Cardiac septum (tissue), 1 donor: ENCODE measurements around the gene TMEM179. TPM values are rescaled to one million over a fixed set of nuclear protein-coding genes. Genes with fewer than 3 reads are reported as not detected.
"Not testable (repeated sequence)": the region's sequence is repeated elsewhere in the genome, so short reads cannot be mapped to it uniquely, and the experiment has no call there.

ENCODE experiments used
- DNase-seq: peaks from one replicate; pipeline ENCODE4 v3.0.0-alpha.2; 2020; ENCODE audit warnings: low spot score
- intact Hi-C: fragments of 100-400 bp; cut with DNase I; formaldehyde crosslinking; loops from one replicate; pipeline ENCODE4 v1.14.0; 2022
- total RNA-seq: library from RNA; stranded (reverse); fragmentation: NEBNext Ultra II Directional; extraction: Animal tissue kit (Norgen Biotek cat#: 25700); gene quantifications from one replicate; pipeline ENCODE4 v1.2.1, GENCODE V29; 2021
- donor health status: DM: no; HTN: no; CAD: no.

The TMEM179 gene
- total RNA-seq, 1 donor from 2014 or later = 0.89 TPM

- intact Hi-C loops = loop anchor here (5.0 kb wide), 1 partner anchor 502 kb away; the partner anchor contains the start of gene KIF26A
- DNase-seq = no peak
These were observed 34.9 kb upstream of the TMEM179 start for GRCh38 chr14:104639471-104639870.

GRCh38 chr14:104638927-104639450, 34.4 kb upstream of the TMEM179 start:
- intact Hi-C loops = loop anchor here (5.0 kb wide), 1 partner anchor 502 kb away; the partner anchor contains the start of gene KIF26A
- DNase-seq = no peak

DNA sequence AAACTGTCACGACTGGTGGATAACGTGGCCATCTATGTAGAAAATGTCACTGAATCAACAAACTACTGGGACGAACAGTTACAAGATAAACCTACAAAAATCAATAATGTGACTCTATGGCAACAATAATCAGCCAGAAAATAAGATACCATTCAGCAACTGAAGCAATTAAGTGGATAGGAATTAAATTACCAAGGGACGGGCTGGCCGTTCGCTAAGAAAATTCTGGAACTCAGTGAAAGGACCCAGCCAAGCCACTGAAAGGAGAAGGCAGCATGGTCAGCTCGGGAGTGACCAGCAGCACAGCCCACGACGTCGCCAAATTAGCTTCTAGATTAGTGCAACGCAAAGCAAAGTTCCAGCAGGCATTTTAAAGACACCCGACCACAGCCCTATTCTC, 33.6 kb upstream of the TMEM179 start:
- DNase-seq = no peak
- intact Hi-C loops = loop anchor here (5.0 kb wide), 1 partner anchor 501 kb away; the partner anchor contains the start of gene KIF26A

DNA sequence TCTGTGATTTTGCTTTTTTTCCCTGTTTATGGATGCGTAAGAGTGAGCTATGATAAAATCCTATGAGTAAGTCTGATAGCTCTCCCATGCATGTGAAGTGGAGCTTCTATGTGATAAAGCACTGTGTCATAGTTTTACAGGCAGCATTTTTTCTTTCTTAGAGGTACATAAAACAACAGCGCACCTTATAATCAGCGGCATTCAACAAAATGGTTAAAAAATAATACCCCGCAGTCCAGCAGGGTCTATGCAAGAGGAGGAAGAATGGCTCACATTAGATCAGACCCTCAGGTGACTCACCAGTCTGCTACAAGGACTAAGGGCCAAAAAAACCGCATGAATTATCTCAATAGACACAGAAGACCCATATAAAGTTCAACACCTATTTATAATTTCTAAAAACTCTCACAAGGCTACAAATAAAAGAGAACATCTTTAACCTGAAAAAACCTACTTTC, 33.0 kb upstream of the TMEM179 start:
- intact Hi-C loops = loop anchor here (5.0 kb wide), 1 partner anchor 500 kb away; the partner anchor contains the start of gene KIF26A
- DNase-seq = no peak

DNA sequence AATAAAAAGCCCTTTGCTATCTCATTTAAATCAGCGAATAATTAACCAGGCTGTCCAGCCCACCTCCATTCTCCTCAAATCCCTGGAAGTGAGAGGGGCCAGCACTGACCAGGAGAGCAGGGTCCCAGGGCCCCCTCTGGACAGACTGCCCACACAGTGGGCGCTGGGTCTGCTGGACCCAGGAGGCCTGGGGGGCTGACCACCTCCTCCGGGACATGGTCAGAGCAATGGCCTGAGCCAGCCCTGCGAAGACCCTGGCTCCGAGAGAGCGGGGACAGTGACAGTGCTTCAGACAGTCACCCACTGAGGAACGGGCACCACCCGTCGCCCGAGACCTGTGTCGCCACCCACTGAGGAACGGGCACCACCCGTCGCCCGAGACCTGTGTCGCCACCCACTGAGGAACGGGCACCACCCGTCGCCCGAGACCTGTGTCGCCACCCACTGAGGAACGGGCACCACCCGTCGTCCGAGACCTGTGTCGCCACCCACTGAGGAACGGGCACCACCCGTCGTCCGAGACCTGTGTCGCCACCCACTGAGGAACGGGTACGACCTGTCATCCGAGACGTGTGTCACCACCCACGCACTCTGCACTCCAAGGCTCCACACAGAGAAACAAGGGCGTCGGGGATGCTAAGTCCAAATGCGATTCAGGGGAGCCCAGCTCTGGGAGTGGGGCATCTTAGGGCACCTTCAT, 32.4 kb upstream of the TMEM179 start:
- intact Hi-C loops = loop anchor here (5.0 kb wide), 1 partner anchor 500 kb away; the partner anchor contains the start of gene KIF26A
- DNase-seq = not testable (repeated sequence)

- no peak for DNase-seq
- intact Hi-C loops = loop anchor here (5.0 kb wide), 1 partner anchor 499 kb away; the partner anchor contains the start of gene KIF26A
These were observed 31.6 kb upstream of the TMEM179 start for GRCh38 chr14:104636131-104636530.

DNA sequence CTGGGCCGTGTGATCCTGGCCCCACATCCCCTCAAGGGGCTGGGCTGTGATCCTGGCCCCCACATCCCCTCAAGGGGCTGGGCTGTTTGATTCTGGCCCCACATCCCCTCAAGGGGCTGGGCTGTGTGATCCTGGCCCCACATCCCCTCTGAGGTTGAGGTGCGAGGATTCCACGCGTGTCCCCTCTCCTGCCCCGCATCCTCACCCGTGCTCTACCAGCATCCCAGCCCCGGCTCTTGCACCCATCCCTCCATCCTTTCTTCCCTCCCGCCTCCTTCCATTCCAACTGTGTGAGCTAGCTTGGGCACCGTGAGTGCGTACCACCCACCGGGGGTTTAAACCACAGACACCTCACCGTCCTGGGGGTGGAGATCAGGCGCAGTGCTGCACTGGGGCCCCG, 31.1 kb upstream of the TMEM179 start:
- intact Hi-C loops = loop anchor here (5.0 kb wide), 1 partner anchor 498 kb away; the partner anchor contains the start of gene KIF26A
- DNase-seq = no peak

DNA sequence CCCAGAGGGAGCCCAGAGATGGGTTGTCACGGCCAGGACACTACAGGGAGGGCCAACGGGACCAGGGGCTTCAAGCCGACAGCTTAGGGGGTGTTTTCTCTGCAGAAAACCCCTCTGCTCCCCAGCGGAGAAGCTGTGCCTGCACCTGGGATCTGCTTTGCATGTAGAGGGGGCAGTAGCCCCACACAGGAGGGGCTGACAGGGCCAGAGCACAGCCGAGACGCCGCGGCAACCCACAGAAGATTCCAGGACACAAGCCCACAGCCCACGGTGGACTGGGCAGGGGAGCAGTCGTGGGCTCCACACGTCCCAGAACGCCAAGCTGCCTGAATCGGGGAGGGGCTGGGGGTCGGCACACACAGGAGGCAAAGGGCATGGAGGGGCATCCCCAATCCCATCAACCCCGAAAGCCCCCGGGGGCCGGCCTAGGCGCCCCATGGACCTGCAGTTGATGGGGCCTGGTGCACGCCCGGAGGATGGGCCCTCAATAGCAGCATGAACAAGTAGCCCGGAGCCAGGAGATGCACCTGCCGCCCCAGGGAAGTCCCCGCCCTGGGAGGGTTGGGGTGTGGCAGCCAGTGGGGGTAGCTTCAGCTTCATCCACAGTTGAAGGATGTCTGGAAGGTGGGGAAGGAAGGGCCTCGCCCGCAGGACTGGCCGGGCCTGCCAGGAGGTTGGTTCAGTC, 30.5 kb upstream of the TMEM179 start:
- intact Hi-C loops = loop anchor here (5.0 kb wide), 1 partner anchor 498 kb away; the partner anchor contains the start of gene KIF26A
- no peak for DNase-seq

DNA sequence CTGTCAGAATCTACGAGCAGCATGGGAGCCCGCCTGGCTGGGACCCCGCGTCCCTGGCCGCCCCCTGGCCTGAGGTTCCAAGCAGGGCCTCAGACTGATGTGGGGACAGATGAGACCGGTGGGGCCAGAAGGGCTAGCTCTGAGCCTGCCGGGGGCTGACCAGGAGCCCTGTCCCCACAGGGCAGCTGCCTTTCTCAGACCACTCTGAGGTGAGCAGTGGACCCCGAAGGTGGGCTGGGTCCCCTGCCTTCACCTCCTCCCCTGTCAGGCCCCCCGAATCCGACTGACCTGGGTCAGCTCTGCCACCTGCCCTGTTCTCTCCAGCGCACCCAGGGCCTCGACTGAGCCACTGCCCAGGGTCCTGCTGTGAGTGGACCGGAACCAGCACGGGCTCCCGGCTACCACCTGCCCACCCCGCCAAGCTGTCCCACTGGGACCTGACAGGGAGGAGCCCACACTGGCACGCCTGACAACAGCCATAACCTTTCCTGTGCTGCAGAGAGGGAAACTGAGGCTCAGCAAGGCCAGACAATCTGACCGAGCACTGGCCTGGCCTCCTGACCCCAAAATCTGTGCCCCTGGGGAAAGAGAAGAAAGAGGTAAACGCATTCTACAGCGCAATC, 29.7 kb upstream of the TMEM179 start:
- intact Hi-C loops = no loop called here
- no peak for DNase-seq

DNA sequence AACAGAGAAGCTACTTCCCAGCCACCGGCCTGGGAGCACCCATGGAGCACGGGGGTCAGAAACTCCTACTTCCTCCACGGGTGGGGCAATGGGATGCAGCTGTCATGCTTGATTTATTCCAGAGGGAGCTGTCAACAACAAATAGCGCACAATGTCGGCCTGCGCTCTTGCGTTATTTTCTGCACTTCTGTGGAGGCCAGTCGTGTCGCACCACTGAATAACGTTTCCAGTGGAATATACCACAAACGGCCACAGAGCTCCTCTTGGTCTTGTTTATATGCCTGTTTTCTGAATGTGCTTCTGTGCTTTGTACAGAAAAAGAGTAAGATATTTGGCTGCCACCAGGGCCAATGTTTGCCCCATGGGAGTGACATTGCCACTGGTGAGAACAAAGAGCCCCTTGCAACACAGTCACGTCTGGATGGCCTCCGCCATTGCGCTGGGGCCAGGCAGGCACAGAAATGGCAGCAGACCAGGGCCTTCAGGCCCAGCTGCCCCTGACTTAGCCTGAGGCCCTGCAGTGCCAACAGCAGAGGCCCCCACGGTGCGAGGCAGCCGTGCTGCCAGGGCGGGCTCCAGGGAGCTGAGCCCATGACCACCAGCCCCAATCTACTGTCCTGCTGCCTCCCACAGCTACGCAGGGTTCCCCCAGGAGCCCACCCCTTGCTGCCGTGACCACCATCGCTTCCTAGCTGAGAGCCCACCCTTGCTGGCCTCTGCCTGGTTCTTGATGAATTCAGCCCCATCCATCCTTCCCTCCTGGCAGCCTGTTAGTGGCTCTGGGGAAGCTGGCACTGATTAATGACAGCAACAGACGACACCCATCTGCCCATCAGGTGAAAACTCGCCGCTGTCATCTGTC, 28.9 kb upstream of the TMEM179 start:
- intact Hi-C loops = no loop called here
- DNase-seq = no peak

DNA sequence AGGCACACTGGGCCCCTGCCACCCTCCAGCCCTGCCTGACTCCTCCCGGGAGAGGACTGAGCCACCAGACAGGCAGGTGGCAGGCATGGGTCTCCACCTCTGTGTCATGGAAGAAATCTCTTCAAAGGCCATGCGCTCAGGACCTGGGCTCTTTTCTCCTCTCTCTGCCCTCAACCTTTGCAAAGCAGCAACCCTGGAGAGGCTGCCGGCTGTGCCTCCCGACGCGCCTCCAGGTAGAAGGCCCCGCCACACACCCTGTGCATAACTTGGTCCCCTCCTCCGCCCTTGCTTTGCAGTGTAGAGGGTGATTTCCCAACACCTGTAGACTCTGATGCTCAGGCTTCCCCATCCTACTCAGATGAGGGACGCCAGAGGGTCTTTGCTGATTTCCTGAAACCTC, 28.2 kb upstream of the TMEM179 start:
- intact Hi-C loops = no loop called here
- DNase-seq = no peak

- DNase-seq = no peak
- intact Hi-C loops = no loop called here
These were observed 20.4 kb upstream of the TMEM179 start for GRCh38 chr14:104624939-104625338.

DNA sequence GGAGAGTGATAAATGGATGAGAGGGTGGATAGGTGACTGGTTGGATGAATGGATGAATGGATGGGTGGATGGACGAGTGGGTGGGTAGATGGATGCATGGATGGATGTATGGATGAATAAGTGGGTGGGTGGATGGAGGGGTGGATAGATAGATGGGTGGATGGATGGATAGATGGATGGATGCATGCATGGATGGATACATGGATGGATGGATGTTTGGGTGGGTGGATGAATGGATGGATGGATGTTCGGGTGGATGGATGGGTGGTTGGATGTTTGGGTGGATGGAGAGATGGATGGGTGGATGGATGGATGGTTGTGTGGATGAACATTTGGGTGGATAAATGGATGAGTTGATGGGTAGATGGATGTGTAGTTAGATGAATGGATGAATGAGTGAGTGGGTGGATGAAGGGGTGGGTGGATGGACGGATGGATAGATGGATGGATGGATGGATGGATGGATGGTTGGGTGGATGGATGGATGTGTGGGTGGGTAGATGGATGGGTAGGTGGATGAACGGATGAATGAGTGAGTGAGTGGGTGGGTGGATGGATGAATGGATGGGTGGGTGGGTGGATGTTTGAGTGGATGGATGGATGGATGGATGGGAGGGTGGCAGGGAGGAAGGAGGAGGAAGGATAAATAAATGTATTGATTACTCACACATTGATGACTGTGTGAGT, 9.7 kb upstream of the TMEM179 start:
- no peak for DNase-seq
- intact Hi-C loops = no loop called here

GRCh38 chr14:104611881-104612280, 7.3 kb upstream of the TMEM179 start:
- intact Hi-C loops = no loop called here
- DNase-seq = no peak

DNA sequence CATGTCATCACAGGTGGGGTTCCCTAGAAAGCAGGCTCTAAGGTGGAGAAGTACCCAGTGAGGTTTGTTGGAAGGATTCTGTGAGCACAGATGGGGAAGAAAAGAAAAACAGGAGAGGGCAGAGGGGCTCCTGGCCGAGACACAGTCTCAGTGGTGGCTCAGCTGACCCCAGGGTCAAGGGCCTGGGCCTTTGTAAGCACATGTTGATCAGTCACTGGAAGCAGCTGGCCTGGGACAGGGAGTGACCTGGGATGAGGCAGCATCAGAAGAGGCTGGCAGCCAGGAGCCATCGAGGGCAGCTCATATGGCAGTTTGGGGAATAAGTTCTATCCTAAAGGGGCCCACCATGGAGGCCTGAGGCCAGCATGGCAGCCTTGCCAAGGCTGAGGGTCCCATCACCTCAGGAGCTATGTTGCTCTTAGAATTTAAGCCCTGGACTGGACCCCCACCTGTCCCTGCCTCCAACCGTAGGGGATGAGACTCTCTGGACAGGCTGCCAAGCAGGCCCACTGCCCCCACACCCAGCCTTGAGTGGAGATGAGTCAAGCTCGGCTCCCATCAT, 6.3 kb upstream of the TMEM179 start:
- no peak for DNase-seq
- intact Hi-C loops = no loop called here

- intact Hi-C loops = no loop called here
- DNase-seq = no peak
These were observed 5.1 kb upstream of the TMEM179 start for GRCh38 chr14:104609666-104610065.

DNA sequence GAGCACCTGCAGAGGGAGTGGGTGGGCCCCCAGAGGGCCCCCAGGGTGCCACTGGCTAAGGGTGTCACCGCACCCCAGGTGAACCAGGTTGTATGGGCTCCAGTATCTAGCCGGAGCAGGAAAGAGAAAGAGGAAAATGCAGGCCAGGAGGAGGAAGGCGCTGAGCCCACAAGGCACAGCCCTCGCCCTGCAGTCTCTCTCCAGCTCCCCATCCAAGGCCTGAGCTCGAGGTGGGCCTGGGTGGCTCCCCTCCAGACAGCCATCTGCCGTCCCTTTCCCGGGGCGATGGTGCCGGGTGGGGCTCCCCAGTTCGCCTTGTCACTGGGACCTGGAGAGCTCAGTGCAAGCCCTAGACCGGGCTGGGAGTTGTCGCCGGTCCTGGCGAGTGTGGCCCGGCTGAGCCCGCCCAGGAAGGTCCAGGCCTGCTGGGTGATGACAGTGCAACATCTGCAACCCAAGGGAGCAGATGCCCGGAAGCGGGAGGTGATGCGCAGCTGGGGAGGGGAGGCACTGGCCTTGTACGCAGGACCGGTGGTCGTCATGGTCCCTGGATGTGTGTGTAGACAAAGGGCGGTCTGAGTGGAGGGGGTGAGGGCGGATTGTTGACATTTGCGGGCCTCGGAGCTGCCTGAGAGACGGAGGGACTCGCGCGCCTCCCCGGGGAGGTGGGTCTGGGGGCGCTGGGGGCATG, 716 bp downstream of the TMEM179 start:
- DNase-seq = no peak
- intact Hi-C loops = no loop called here

GRCh38 chr14:104602933-104603325, 1.6 kb downstream of the TMEM179 start:
- peak; percentile 60 for DNase-seq
- intact Hi-C loops = no loop called here
